HepG2 (cell line): ENCODE results near the gene ZCRB1. TPM values are rescaled to one million over a fixed set of nuclear protein-coding genes. Genes with fewer than 3 reads are reported as not detected.
A peak's percentile ranks its signal among the peaks of the same experiment; 100 is the strongest.

Source experiments
- ARNT ChIP-seq: fragments of 450-650 bp; IDR thresholded peaks from 2 replicates; pipeline ENCODE4 v1.6.1; 2017
- CEBPB ChIP-seq: IDR thresholded peaks from 2 replicates; pipeline ENCODE4 v1.6.1; 2011; ENCODE audit warnings: low read depth, low read length, improper control_type of control experiment, borderline replicate concordance
- CREB1 ChIP-seq, 2 experiments: fragments of 450-650 bp in 1 of 2; IDR thresholded peaks; 2 replicates each; pipeline ENCODE4 v1.6.1; 2016 to 2017; ENCODE audit warnings: control low read depth in 1 of 2, mild to moderate bottlenecking in 1 of 2, missing compliant biosample characterization in 1 of 2, missing genetic modification characterization in 1 of 2
- HOXA3 ChIP-seq: sonication (generic); formaldehyde crosslinking; IDR thresholded peaks from 2 replicates; pipeline ENCODE4 v1.5.0; 2020; ENCODE audit warnings: missing genetic modification reagents
- KDM5A ChIP-seq: fragments of 200-600 bp; sonication (generic); IDR thresholded peaks from 2 replicates; pipeline ENCODE4 v1.7.0; 2018; ENCODE audit warnings: antibody characterized with exemption, mild to moderate bottlenecking, low read length, borderline replicate concordance
- KDM5B ChIP-seq: sonication (generic); formaldehyde crosslinking; IDR thresholded peaks from 2 replicates; pipeline ENCODE4 v1.4.0; 2020; ENCODE audit warnings: missing genetic modification reagents, mild to moderate bottlenecking, borderline replicate concordance
- NCOR1 ChIP-seq: fragments of 200-600 bp; sonication (generic); IDR thresholded peaks from 2 replicates; pipeline ENCODE4 v1.7.0; 2017; ENCODE audit warnings: antibody characterized with exemption, low read length, borderline replicate concordance
- NFYC ChIP-seq: IDR thresholded peaks from 2 replicates; pipeline ENCODE4 v1.6.1; 2016; ENCODE audit warnings: missing genetic modification reagents, missing compliant biosample characterization
- NONO ChIP-seq, 2 experiments: fragments of 450-650 bp in 1 of 2; sonication (generic) in 1 of 2; formaldehyde crosslinking in 1 of 2; IDR thresholded peaks in 1 of 2; conservative IDR thresholded peaks in 1 of 2; 2 replicates each; pipeline versions ENCODE4 v1.6.1 to v1.8.0; 2017 to 2022; ENCODE audit warnings: mild to moderate bottlenecking in 1 of 2, missing genetic modification reagents in 1 of 2, moderate library complexity in 1 of 2
- NR3C1 ChIP-seq: sonication (generic); formaldehyde crosslinking; IDR thresholded peaks from 2 replicates; pipeline ENCODE4 v1.4.0; 2020; ENCODE audit warnings: missing genetic modification reagents
- SAP130 ChIP-seq: IDR thresholded peaks from 2 replicates; pipeline ENCODE4 v1.6.1; 2016; ENCODE audit warnings: low read depth
- SATB2 ChIP-seq: sonication (generic); formaldehyde crosslinking; IDR thresholded peaks from 2 replicates; pipeline ENCODE4 v1.5.0; 2020; ENCODE audit warnings: missing genetic modification reagents
- STAT5B ChIP-seq: sonication (generic); formaldehyde crosslinking; IDR thresholded peaks from 2 replicates; pipeline ENCODE4 v1.4.0; 2020; ENCODE audit warnings: missing genetic modification reagents
- THAP8 ChIP-seq: sonication (generic); formaldehyde crosslinking; IDR thresholded peaks from 2 replicates; pipeline ENCODE4 v1.5.1; 2020; ENCODE audit warnings: missing genetic modification reagents, mild to moderate bottlenecking, borderline replicate concordance
- ZFYVE20 ChIP-seq: sonication (generic); formaldehyde crosslinking; IDR thresholded peaks from 2 replicates; pipeline ENCODE4 v1.8.0; 2023; ENCODE audit warnings: low read depth, mild to moderate bottlenecking, moderate library complexity, missing genetic modification reagents, borderline replicate concordance
- ZNF33A ChIP-seq: sonication (generic); formaldehyde crosslinking; IDR thresholded peaks from 2 replicates; pipeline ENCODE4 v1.5.1; 2020; ENCODE audit warnings: missing genetic modification reagents, mild to moderate bottlenecking, moderate library complexity, borderline replicate concordance
- ZNF501 ChIP-seq: sonication (generic); formaldehyde crosslinking; IDR thresholded peaks from 2 replicates; pipeline ENCODE4 v1.5.1; 2020; ENCODE audit warnings: mild to moderate bottlenecking, moderate library complexity, missing genetic modification reagents
- ZNF605 ChIP-seq: sonication (generic); formaldehyde crosslinking; IDR thresholded peaks from 2 replicates; pipeline ENCODE4 v1.8.0; 2022; ENCODE audit warnings: mild to moderate bottlenecking, missing genetic modification reagents
- ZNF609 ChIP-seq: sonication (generic); formaldehyde crosslinking; IDR thresholded peaks from 2 replicates; pipeline ENCODE4 v1.4.0; 2020; ENCODE audit warnings: mild to moderate bottlenecking, missing genetic modification reagents, borderline replicate concordance
- ZNF629 ChIP-seq: sonication (generic); formaldehyde crosslinking; conservative IDR thresholded peaks from 2 replicates; pipeline ENCODE4 v1.5.0; 2020; ENCODE audit warnings: missing genetic modification reagents
- ZNF792 ChIP-seq: IDR thresholded peaks from 2 replicates; pipeline ENCODE4 v1.6.1; 2016
- ZNF850 ChIP-seq: sonication (generic); formaldehyde crosslinking; conservative IDR thresholded peaks from 2 replicates; pipeline ENCODE4 v1.9.0; 2021; ENCODE audit warnings: mild to moderate bottlenecking, missing genetic modification reagents
- ZNF891 ChIP-seq: sonication (generic); formaldehyde crosslinking; IDR thresholded peaks from 2 replicates; pipeline ENCODE4 v1.5.0; 2020; ENCODE audit warnings: mild to moderate bottlenecking, missing genetic modification reagents
- polyA plus RNA-seq, 8 experiments: library from polyadenylated mRNA; depleted of rRNA in 3 of 8; stranded (reverse) in 7 of 8; unstranded in 1 of 8; fragments of >200 nt; fragmentation: Illumina TruSeq in 4 of 8; extraction: Trizol in 4 of 8; gene quantifications; 2 replicates each; pipeline versions ENCODE4 v1.2.1 to v1.2.3, GENCODE V29; 2011 to 2016; ENCODE audit warnings: low read depth in 4 of 8, missing spikeins in 1 of 8, mixed read lengths in 1 of 8; ENCODE audit not compliant: insufficient read depth in 1 of 8
- total RNA-seq, 5 experiments: library from RNA; depleted of rRNA; stranded (reverse); fragments of >200 nt; fragmentation: Illumina TruSeq; extraction: Trizol; gene quantifications; 2 replicates each; pipeline ENCODE4 v1.2.3, GENCODE V29; 2016; ENCODE audit warnings: low read depth in 1 of 5

Gene ZCRB1
- total and polyA plus RNA-seq, 2 of the 13 experiments (the other 11 are each of a cell fraction or from before 2014, with no cell fraction given): 43.5 to 49.8 TPM

DNA sequence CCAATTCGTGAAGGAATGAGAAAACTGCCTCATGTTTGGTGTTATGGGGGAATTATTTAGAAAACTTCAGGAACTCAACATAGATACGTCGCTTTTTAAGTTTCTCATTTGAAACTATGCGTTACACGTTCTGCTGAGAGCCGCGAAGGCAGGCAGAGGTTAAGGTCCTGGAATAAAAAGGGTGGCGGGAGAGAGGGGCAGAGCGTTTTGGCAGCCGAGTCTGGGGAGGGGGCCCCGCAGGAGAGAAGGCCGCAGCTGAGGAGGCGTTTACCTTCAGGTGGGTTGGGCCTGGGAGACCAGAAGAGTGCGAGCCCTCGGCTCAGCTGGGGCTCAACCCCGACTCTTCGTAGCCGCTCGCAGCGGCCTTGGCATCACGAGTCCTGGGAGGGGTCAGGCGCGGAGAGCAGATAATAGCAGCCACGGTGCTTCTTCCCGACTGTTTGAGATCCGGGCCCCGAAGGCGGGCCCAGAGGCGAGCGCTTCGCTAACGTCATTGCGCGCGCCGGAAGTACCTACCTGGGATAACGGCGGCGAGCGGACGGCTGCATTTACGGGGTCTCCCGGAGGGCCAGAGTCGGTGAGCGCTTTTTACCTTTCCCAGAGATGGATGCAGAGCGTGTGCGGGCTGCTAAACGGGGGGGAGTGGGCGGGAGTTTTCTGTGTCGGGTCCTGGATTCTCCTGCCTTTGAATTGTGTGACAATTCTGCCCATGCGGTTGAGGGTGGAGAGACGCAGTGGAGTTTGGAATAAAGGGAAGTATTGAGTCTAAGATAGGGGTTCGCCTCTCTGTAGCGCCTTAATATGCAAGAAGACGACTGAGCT lies at the start of gene ZCRB1, which contains the start of gene PPHLN1 (continued):
- TF ChIP-seq ZNF609 (0 out of 2 replicates have a peak, but pooled peaks have one; percentile 21), CREB1 (IDR thresholded peaks at IDR 0.05) (peak; percentile 90), CREB1 (CRISPR knock-in tag; IDR thresholded peaks at IDR 0.05) (peak; percentile 99), ZNF850 (CRISPR knock-in tag) (no peak), ZNF605 (CRISPR knock-in tag) (peak; percentile 46; the same call in 1 of the 2 replicates), ZNF629 (CRISPR knock-in tag) (no peak), ZNF792 (CRISPR knock-in tag) (no peak), CEBPB (no peak), KDM5A (peak; percentile 88), STAT5B (CRISPR knock-in tag) (no peak), HOXA3 (CRISPR knock-in tag) (peak; percentile 92), SAP130 (peak; percentile 79), NONO (IDR thresholded peaks at IDR 0.05) (no peak), NONO (CRISPR knock-in tag; conservative IDR thresholded peaks at IDR 0.05) (0 out of 2 replicates have a peak, but pooled peaks have one; percentile 43), THAP8 (CRISPR knock-in tag) (no peak), ZFYVE20 (CRISPR knock-in tag) (no peak), ZNF501 (CRISPR knock-in tag) (peak; percentile 87), KDM5B (CRISPR knock-in tag) (peak; percentile 50; the same call in 1 of the 2 replicates), ZNF33A (CRISPR knock-in tag) (0 out of 2 replicates have a peak, but pooled peaks have one; percentile 58), NR3C1 (no peak), ZNF891 (peak; percentile 51; the same call in 1 of the 2 replicates), ARNT (no peak), SATB2 (no peak), NFYC (CRISPR knock-in tag) (peak; percentile 15; the same call in 1 of the 2 replicates), NCOR1 (no peak)
